Pulmonary artery endothelial cell (primary cell): ENCODE results near the gene TRPV6. TPM values are rescaled to one million over a fixed set of nuclear protein-coding genes. Genes with fewer than 3 reads are reported as not detected.

Source experiments
- DNase-seq: peaks from one replicate; pipeline ENCODE4 v3.0.0-alpha.2; 2011; ENCODE audit warnings: low read depth, low spot score
- total RNA-seq: library from RNA; depleted of rRNA; stranded (reverse); fragments of >200 nt; gene quantifications from 2 replicates; pipeline ENCODE4 v1.2.3, GENCODE V29; 2014

TRPV6 gene
- total RNA-seq, 1 donor from 2014 or later = not detected

- no peak for DNase-seq
These were observed 30.3 kb downstream of the TRPV6 start for GRCh38 chr7:142855114-142855743.

GRCh38 chr7:142854372-142855113 is 31.0 kb downstream of the TRPV6 start, which contains the start of gene EPHB6:
TSS of gene EPHB6 (plus strand) at chr7:142855076. CDS start at chr7:142863228, 8,152 bp downstream.
- no peak for DNase-seq

GRCh38 chr7:142853739-142854371 is 31.7 kb downstream of the TRPV6 start:
- DNase-seq = no peak

- DNase-seq = no peak
These were observed 33.6 kb downstream of the TRPV6 start for GRCh38 chr7:142851919-142852318.

GRCh38 chr7:142851269-142851668 is 34.3 kb downstream of the TRPV6 start:
- DNase-seq = no peak

- no peak for DNase-seq
These were observed 38.2 kb downstream of the TRPV6 start for GRCh38 chr7:142847353-142847752.

GRCh38 chr7:142842251-142842766 is 43.2 kb downstream of the TRPV6 start:
- no peak for DNase-seq

GRCh38 chr7:142838461-142839213 is 46.9 kb downstream of the TRPV6 start:
- DNase-seq = no peak

- DNase-seq = no peak
These were observed 49.1 kb downstream of the TRPV6 start for GRCh38 chr7:142836426-142836825.

- DNase-seq = no peak
These were observed 50.1 kb downstream of the TRPV6 start for GRCh38 chr7:142835487-142835886.

- DNase-seq = no peak
These were observed 52.1 kb downstream of the TRPV6 start for GRCh38 chr7:142833174-142834048.

GRCh38 chr7:142832417-142832816 is 53.1 kb downstream of the TRPV6 start:
- no peak for DNase-seq

- DNase-seq = no peak
These were observed 57.5 kb downstream of the TRPV6 start for GRCh38 chr7:142827951-142828500.

- DNase-seq = no peak
These were observed 62.8 kb downstream of the TRPV6 start for GRCh38 chr7:142822714-142823113.

Other genes starting within 250 kb of the TRPV6 start
- gene PRSS1, start 136.3 kb downstream of the TRPV6 start, total RNA-seq = not detected in 2 replicates
- not detected in 2 replicates for gene PRSS2, start 114.8 kb downstream of the TRPV6 start, total RNA-seq
- 0.28 and 0.79 TPM in 2 replicates for gene EPHB6, start 30.7 kb downstream of the TRPV6 start, total RNA-seq
- gene TRPV5, start 48.0 kb upstream of the TRPV6 start, total RNA-seq = not detected in 2 replicates
- not detected in 2 replicates for gene LLCFC1, start 53.7 kb upstream of the TRPV6 start, total RNA-seq
- gene KEL, start 76.6 kb upstream of the TRPV6 start, total RNA-seq = not detected in 2 replicates
- gene OR9A2, start 141.4 kb upstream of the TRPV6 start, total RNA-seq = not detected in 2 replicates
- not detected in 2 replicates for gene OR6V1, start 166.6 kb upstream of the TRPV6 start, total RNA-seq
- gene PIP, start 246.3 kb upstream of the TRPV6 start, total RNA-seq = not detected in 2 replicates